WTC11 (cell line): ENCODE measurements around the gene ATP11A. TPM values are rescaled to one million over a fixed set of nuclear protein-coding genes. Genes with fewer than 3 reads are reported as not detected.

Source experiments
- ATAC-seq: fragments of 200-7000 bp; cut with Tn5 transposase; 2 replicates; pipeline ENCODE4 v1.10.0; 2021; ENCODE audit warnings: mild to moderate bottlenecking, moderate library complexity
- CTCF ChIA-PET: fragments of 300-600 bp; sonication (Branson Sonifier 250); formaldehyde crosslinking; loops from one replicate; lab custom pipeline; 2021; ENCODE audit warnings: antibody characterized with exemption; lab: Charles Lee
- POLR2A ChIA-PET: fragments of 350-600 bp; sonication (Branson Sonifier 250); formaldehyde crosslinking; loops from one replicate; lab custom pipeline; 2021; ENCODE audit warnings: antibody characterized with exemption; lab: Charles Lee
- DNase-seq: peaks from one replicate; pipeline ENCODE4 v3.0.0; 2021; ENCODE audit warnings: low spot score
- H3K27ac Mint-ChIP-seq: 2 replicates; pipeline ENCODE4 v1.8.0; 2021; ENCODE audit warnings: mixed read lengths
- H3K27me3 Mint-ChIP-seq: 2 replicates; pipeline ENCODE4 v1.8.0; 2021; ENCODE audit warnings: low read depth, mild to moderate bottlenecking, moderate library complexity, mixed read lengths
- H3K36me3 Mint-ChIP-seq: 2 replicates; pipeline ENCODE4 v1.8.0; 2021; ENCODE audit warnings: mixed read lengths
- H3K4me1 Mint-ChIP-seq: 2 replicates; pipeline ENCODE4 v1.8.0; 2022; ENCODE audit warnings: mixed read lengths
- H3K4me3 Mint-ChIP-seq: 2 replicates; pipeline ENCODE4 v1.8.0; 2021; ENCODE audit warnings: mild to moderate bottlenecking, moderate library complexity, mixed read lengths
- H3K9me3 Mint-ChIP-seq: 2 replicates; pipeline ENCODE4 v1.8.0; 2021; ENCODE audit warnings: mixed read lengths
- EMX1 ChIP-seq: fragments of 250-450 bp; sonication (Bioruptor Pico); IDR thresholded peaks from 2 replicates; pipeline ENCODE4 v1.8.0; 2021; ENCODE audit warnings: mild to moderate bottlenecking
- ESRRA ChIP-seq: sonication (generic); formaldehyde crosslinking; IDR thresholded peaks from 2 replicates; pipeline ENCODE4 v1.8.1; 2022; ENCODE audit warnings: mild to moderate bottlenecking, missing genetic modification reagents, borderline replicate concordance
- ETV6 ChIP-seq: sonication (generic); formaldehyde crosslinking; IDR thresholded peaks from 2 replicates; pipeline ENCODE4 v1.8.1; 2022; ENCODE audit warnings: mild to moderate bottlenecking, missing genetic modification reagents
- GTF2I ChIP-seq: fragments of 250-450 bp; sonication (Bioruptor Pico); conservative IDR thresholded peaks from 2 replicates; pipeline ENCODE4 v1.4.0; 2021; ENCODE audit warnings: mild to moderate bottlenecking
- JUN ChIP-seq: sonication (generic); formaldehyde crosslinking; IDR thresholded peaks from 2 replicates; pipeline ENCODE4 v1.8.0; 2023; ENCODE audit warnings: mild to moderate bottlenecking, missing genetic modification reagents
- KAT7 ChIP-seq: sonication (generic); formaldehyde crosslinking; IDR thresholded peaks from 2 replicates; pipeline ENCODE4 v1.8.1; 2023; ENCODE audit warnings: missing genetic modification reagents, mild to moderate bottlenecking, borderline replicate concordance
- NFYB ChIP-seq: sonication (generic); formaldehyde crosslinking; conservative IDR thresholded peaks from 2 replicates; pipeline ENCODE4 v1.8.0; 2022; ENCODE audit warnings: low read depth, missing genetic modification reagents
- SP1 ChIP-seq: sonication (generic); formaldehyde crosslinking; conservative IDR thresholded peaks from 2 replicates; pipeline ENCODE4 v1.8.1; 2022; ENCODE audit warnings: missing genetic modification reagents
- ZBTB21 ChIP-seq: sonication (generic); formaldehyde crosslinking; IDR thresholded peaks from 2 replicates; pipeline ENCODE4 v1.8.1; 2023; ENCODE audit warnings: mild to moderate bottlenecking, missing genetic modification reagents, borderline replicate concordance
- ZNF219 ChIP-seq: sonication (generic); formaldehyde crosslinking; IDR thresholded peaks from 2 replicates; pipeline ENCODE4 v1.8.0; 2023; ENCODE audit warnings: missing genetic modification reagents, mild to moderate bottlenecking, borderline replicate concordance
- ZNF396 ChIP-seq: fragments of 250-450 bp; sonication (Bioruptor Pico); IDR thresholded peaks from 2 replicates; pipeline ENCODE4 v1.8.0; 2021; ENCODE audit warnings: mild to moderate bottlenecking, moderate library complexity, borderline replicate concordance
- total RNA-seq: library from RNA; stranded (reverse); gene quantifications from 3 replicates; pipeline ENCODE4 v1.2.3, GENCODE V29; 2021
- TF ChIP-seq, protein P1 (sequence below): sonication (generic); formaldehyde crosslinking; IDR thresholded peaks from 2 replicates; pipeline ENCODE4 v1.8.0; 2022; ENCODE audit warnings: mild to moderate bottlenecking, missing genetic modification reagents
- TF ChIP-seq, protein P2 (sequence below): fragments of 250-450 bp; sonication (Bioruptor Pico); IDR thresholded peaks from 2 replicates; pipeline ENCODE4 v2.1.2; 2022; ENCODE audit warnings: mild to moderate bottlenecking, moderate library complexity
- TF ChIP-seq, protein P3 (sequence below): sonication (generic); formaldehyde crosslinking; IDR thresholded peaks from 2 replicates; pipeline ENCODE4 v1.8.1; 2023; ENCODE audit warnings: mild to moderate bottlenecking, missing genetic modification reagents
- TF ChIP-seq, protein P4 (sequence below): sonication (generic); formaldehyde crosslinking; IDR thresholded peaks from 2 replicates; pipeline ENCODE4 v1.8.0; 2023; ENCODE audit warnings: missing genetic modification reagents, mild to moderate bottlenecking, borderline replicate concordance
- TF ChIP-seq, protein P5 (sequence below): sonication (generic); formaldehyde crosslinking; IDR thresholded peaks from 2 replicates; pipeline ENCODE4 v1.8.0; 2022; ENCODE audit warnings: mild to moderate bottlenecking, missing genetic modification reagents
- TF ChIP-seq, protein P6 (sequence below): sonication (generic); formaldehyde crosslinking; IDR thresholded peaks from 2 replicates; pipeline ENCODE4 v1.8.1; 2022; ENCODE audit warnings: missing genetic modification reagents, borderline replicate concordance

The ATP11A gene
- total RNA-seq, 1 experiment from 2014 or later = 100 TPM

DNA sequence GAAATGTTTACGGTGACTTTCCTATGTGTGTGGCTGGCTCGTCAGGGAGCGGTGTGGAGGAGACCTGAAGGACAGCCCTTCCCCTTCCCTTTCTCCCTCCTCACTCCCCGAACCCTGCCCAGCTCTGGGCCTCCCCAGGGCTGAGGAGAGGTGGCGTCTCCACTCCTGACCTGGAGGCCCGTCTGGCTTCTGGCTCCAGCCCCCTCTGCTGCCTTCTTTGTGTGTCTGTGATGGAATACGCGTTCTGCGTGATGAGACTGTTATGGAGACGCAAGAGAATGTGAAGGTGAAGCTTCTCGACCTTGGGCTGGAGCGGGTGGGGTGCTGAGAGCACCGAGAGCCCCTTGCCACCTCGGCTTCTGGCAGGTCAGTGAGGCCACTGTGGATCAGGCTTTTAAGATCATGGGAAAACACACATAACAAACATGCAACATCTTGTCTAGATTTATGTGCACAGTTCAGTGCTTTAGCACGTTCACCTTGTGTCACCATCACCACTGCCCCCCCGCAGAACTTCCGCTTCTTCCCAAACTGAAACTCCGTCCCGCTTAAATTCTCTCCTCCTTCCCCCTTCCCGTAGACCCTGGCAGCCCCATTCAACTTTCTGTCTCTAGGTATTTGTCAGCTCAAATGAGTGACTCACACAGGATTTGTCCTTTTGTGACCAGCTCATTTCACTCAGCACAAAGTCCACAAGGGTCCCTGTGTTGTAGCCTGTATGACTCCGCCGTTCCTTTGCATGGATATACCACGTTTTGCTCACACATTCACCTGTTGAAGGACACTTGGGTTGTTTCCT lies 24.7 kb downstream of the ATP11A start:
- ATAC-seq (no peak), DNase-seq (peak; percentile 11)
- no peak for TF ChIP-seq ZNF396 (CRISPR knock-in tag)
- TF ChIP-seq, protein P1, sequence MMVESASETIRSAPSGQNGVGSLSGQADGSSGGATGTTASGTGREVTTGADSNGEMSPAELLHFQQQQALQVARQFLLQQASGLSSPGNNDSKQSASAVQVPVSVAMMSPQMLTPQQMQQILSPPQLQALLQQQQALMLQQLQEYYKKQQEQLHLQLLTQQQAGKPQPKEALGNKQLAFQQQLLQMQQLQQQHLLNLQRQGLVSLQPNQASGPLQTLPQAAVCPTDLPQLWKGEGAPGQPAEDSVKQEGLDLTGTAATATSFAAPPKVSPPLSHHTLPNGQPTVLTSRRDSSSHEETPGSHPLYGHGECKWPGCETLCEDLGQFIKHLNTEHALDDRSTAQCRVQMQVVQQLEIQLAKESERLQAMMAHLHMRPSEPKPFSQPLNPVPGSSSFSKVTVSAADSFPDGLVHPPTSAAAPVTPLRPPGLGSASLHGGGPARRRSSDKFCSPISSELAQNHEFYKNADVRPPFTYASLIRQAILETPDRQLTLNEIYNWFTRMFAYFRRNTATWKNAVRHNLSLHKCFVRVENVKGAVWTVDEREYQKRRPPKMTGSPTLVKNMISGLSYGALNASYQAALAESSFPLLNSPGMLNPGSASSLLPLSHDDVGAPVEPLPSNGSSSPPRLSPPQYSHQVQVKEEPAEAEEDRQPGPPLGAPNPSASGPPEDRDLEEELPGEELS (CRISPR knock-in tag) = no peak
- TF ChIP-seq JUN (CRISPR knock-in tag) = no peak
- TF ChIP-seq GTF2I (CRISPR knock-in tag) = no peak
- no peak for TF ChIP-seq EMX1 (CRISPR knock-in tag)
- no peak for TF ChIP-seq KAT7
- TF ChIP-seq, protein P2, sequence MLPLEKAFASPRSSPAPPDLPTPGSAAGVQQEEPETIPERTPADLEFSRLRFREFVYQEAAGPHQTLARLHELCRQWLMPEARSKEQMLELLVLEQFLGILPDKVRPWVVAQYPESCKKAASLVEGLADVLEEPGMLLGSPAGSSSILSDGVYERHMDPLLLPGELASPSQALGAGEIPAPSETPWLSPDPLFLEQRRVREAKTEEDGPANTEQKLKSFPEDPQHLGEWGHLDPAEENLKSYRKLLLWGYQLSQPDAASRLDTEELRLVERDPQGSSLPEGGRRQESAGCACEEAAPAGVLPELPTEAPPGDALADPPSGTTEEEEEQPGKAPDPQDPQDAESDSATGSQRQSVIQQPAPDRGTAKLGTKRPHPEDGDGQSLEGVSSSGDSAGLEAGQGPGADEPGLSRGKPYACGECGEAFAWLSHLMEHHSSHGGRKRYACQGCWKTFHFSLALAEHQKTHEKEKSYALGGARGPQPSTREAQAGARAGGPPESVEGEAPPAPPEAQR = no peak
- TF ChIP-seq ZBTB21 (CRISPR knock-in tag) = no peak
- no peak for TF ChIP-seq SP1 (CRISPR knock-in tag)
- TF ChIP-seq, protein P3, sequence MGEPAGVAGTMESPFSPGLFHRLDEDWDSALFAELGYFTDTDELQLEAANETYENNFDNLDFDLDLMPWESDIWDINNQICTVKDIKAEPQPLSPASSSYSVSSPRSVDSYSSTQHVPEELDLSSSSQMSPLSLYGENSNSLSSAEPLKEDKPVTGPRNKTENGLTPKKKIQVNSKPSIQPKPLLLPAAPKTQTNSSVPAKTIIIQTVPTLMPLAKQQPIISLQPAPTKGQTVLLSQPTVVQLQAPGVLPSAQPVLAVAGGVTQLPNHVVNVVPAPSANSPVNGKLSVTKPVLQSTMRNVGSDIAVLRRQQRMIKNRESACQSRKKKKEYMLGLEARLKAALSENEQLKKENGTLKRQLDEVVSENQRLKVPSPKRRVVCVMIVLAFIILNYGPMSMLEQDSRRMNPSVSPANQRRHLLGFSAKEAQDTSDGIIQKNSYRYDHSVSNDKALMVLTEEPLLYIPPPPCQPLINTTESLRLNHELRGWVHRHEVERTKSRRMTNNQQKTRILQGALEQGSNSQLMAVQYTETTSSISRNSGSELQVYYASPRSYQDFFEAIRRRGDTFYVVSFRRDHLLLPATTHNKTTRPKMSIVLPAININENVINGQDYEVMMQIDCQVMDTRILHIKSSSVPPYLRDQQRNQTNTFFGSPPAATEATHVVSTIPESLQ (CRISPR knock-in tag) = no peak
- TF ChIP-seq ESRRA (CRISPR knock-in tag) = no peak
- Mint-ChIP-seq H3K9me3 (no peaks in the 10 kb centered on the region), H3K27ac (peak overlapping the region; percentile 98), H3K27me3 (no peaks in the 10 kb centered on the region), H3K4me3 (peak overlapping the region; percentile 26), H3K36me3 (peaks cover 8% of the 10 kb centered on the region), H3K4me1 (peaks cover 91% of the 10 kb centered on the region)
- ChIA-PET POLR2A (no interaction called here), CTCF (no interaction called here)

DNA sequence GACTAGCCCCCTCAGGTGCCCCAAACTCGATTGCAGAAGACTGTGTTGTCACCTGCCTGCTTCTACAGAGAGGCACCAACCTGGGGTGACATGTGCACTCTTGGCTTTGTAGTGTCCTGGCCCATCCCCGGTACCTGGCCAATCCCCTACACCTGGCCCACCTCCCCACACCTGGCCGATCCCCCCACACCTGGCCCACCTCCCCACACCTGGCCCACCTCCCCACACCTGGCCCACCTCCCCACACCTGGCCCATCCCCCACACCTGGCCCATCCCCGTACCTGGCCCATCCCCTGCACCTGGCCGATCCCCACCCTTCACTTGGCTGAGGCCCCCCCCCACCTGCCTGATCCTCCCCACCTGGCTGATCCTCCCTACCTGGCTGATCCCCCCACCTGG lies 25.4 kb downstream of the ATP11A start:
- Mint-ChIP-seq H3K36me3 (peaks cover 12% of the 10 kb centered on the region), H3K4me1 (peaks cover 91% of the 10 kb centered on the region), H3K27me3 (no peaks in the 10 kb centered on the region), H3K27ac (peak overlapping the region; percentile 98), H3K4me3 (peak overlapping the region; percentile 26), H3K9me3 (no peaks in the 10 kb centered on the region)
- TF ChIP-seq, protein P4, sequence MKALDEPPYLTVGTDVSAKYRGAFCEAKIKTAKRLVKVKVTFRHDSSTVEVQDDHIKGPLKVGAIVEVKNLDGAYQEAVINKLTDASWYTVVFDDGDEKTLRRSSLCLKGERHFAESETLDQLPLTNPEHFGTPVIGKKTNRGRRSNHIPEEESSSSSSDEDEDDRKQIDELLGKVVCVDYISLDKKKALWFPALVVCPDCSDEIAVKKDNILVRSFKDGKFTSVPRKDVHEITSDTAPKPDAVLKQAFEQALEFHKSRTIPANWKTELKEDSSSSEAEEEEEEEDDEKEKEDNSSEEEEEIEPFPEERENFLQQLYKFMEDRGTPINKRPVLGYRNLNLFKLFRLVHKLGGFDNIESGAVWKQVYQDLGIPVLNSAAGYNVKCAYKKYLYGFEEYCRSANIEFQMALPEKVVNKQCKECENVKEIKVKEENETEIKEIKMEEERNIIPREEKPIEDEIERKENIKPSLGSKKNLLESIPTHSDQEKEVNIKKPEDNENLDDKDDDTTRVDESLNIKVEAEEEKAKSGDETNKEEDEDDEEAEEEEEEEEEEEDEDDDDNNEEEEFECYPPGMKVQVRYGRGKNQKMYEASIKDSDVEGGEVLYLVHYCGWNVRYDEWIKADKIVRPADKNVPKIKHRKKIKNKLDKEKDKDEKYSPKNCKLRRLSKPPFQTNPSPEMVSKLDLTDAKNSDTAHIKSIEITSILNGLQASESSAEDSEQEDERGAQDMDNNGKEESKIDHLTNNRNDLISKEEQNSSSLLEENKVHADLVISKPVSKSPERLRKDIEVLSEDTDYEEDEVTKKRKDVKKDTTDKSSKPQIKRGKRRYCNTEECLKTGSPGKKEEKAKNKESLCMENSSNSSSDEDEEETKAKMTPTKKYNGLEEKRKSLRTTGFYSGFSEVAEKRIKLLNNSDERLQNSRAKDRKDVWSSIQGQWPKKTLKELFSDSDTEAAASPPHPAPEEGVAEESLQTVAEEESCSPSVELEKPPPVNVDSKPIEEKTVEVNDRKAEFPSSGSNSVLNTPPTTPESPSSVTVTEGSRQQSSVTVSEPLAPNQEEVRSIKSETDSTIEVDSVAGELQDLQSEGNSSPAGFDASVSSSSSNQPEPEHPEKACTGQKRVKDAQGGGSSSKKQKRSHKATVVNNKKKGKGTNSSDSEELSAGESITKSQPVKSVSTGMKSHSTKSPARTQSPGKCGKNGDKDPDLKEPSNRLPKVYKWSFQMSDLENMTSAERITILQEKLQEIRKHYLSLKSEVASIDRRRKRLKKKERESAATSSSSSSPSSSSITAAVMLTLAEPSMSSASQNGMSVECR (CRISPR knock-in tag) = no peak
- no peak for TF ChIP-seq EMX1 (CRISPR knock-in tag)
- TF ChIP-seq KAT7 = no peak
- TF ChIP-seq, protein P5, sequence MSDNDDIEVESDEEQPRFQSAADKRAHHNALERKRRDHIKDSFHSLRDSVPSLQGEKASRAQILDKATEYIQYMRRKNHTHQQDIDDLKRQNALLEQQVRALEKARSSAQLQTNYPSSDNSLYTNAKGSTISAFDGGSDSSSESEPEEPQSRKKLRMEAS (CRISPR knock-in tag) = no peak
- no peak for TF ChIP-seq NFYB
- no peak for TF ChIP-seq ETV6 (CRISPR knock-in tag)
- TF ChIP-seq, protein P6, sequence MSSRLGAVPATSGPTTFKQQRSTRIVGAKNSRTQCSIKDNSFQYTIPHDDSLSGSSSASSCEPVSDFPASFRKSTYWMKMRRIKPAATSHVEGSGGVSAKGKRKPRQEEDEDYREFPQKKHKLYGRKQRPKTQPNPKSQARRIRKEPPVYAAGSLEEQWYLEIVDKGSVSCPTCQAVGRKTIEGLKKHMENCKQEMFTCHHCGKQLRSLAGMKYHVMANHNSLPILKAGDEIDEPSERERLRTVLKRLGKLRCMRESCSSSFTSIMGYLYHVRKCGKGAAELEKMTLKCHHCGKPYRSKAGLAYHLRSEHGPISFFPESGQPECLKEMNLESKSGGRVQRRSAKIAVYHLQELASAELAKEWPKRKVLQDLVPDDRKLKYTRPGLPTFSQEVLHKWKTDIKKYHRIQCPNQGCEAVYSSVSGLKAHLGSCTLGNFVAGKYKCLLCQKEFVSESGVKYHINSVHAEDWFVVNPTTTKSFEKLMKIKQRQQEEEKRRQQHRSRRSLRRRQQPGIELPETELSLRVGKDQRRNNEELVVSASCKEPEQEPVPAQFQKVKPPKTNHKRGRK (CRISPR knock-in tag) = no peak
- TF ChIP-seq GTF2I (CRISPR knock-in tag) = no peak
- no peak for TF ChIP-seq ZNF219 (CRISPR knock-in tag)
- peak; percentile 39 for DNase-seq
- ATAC-seq = no peak
- ChIA-PET CTCF (interaction anchor here (0.7 kb wide), 1 partner anchor 315 kb away, joined by 3 read pairs; no protein-coding TSS in a partner anchor), POLR2A (no interaction called here)
